NOMO-1 (cell line): Measurements from ENCODE around the gene PPP4R4.
A peak's percentile ranks its signal among the peaks of the same experiment; 100 is the strongest.

Experiments
- DNase-seq, 2 experiments: peaks; one replicate each; lab custom pipeline; 2025; ENCODE audit not compliant: unreplicated experiment in 2 of 2; lab: John Stamatoyannopoulos, UW

Gene PPP4R4

GRCh38 chr14:94303111-94303510, 129.0 kb downstream of the PPP4R4 start:
- no peak for DNase-seq

- no peak for DNase-seq
These were observed 130.1 kb downstream of the PPP4R4 start for GRCh38 chr14:94304243-94304642.

- DNase-seq, result no peak
These were observed 131.5 kb downstream of the PPP4R4 start for GRCh38 chr14:94305620-94306019.

GRCh38 chr14:94306047-94306978, 132.2 kb downstream of the PPP4R4 start:
- no peak for DNase-seq

- peak in 1 of 2 experiments; percentile 6 for DNase-seq
These were observed 133.4 kb downstream of the PPP4R4 start for GRCh38 chr14:94307410-94307992.

- DNase-seq, result no peak
These were observed 135.6 kb downstream of the PPP4R4 start for GRCh38 chr14:94309721-94310120.

GRCh38 chr14:94310248-94310647, 136.1 kb downstream of the PPP4R4 start:
- DNase-seq, result no peak

- DNase-seq, result no peak
These were observed 138.5 kb downstream of the PPP4R4 start for GRCh38 chr14:94312481-94313246.

GRCh38 chr14:94313991-94314655, 140.0 kb downstream of the PPP4R4 start:
- DNase-seq, result no peak

GRCh38 chr14:94314890-94315289, 140.8 kb downstream of the PPP4R4 start:
- no peak for DNase-seq

GRCh38 chr14:94316692-94317091, 142.6 kb downstream of the PPP4R4 start:
- DNase-seq, result no peak

- DNase-seq, result no peak
These were observed 143.1 kb downstream of the PPP4R4 start for GRCh38 chr14:94317259-94317658.

- DNase-seq, result no peak
These were observed 146.1 kb downstream of the PPP4R4 start for GRCh38 chr14:94320243-94320642.

- no peak for DNase-seq
These were observed 147.5 kb downstream of the PPP4R4 start for GRCh38 chr14:94321421-94322271.

- DNase-seq, result no peak
These were observed 148.8 kb downstream of the PPP4R4 start, which contains the start of gene SERPINA6 for GRCh38 chr14:94322648-94323570. SERPINA6 (minus strand) TSS chr14:94323336; CDS start chr14:94314648, 8,688 bp downstream.

GRCh38 chr14:94328196-94328595, 154.1 kb downstream of the PPP4R4 start:
- DNase-seq, result no peak
